C4-2B (cell line): ENCODE results near the gene DNAJB1.

Experiments used
- CTCF ChIP-seq: fragments of 450-650 bp; conservative IDR thresholded peaks from 2 replicates; pipeline ENCODE4 v1.5.1; 2017; ENCODE audit warnings: mild to moderate bottlenecking
- ZFX ChIP-seq: fragments of 450-650 bp; IDR thresholded peaks from 2 replicates; pipeline ENCODE4 v1.6.1; 2017

GRCh38 chr19:14536926-14537692 lies 18.9 kb upstream of the DNAJB1 start:
- TF ChIP-seq CTCF (no peak), ZFX (no peak)
